Spleen (tissue), 7 donors: ENCODE data around the gene ST6GALNAC3.

Source experiments
- CTCF ChIP-seq, 11 experiments: fragments of 200-600 bp in 7 of 11; fragments of 450-650 bp in 4 of 11; sonication (generic) in 4 of 11; IDR thresholded peaks in 8 of 11; conservative IDR thresholded peaks in 3 of 11; 1 replicate in 7 of 11; 2 replicates in 4 of 11; pipeline versions ENCODE4 v1.4.0 to v1.8.0; 2016 to 2021; ENCODE audit warnings: antibody characterized with exemption in 11 of 11, inconsistent platforms in 4 of 11, mild to moderate bottlenecking in 1 of 11
- POLR2A ChIP-seq, 3 donors: fragments of 450-650 bp; IDR thresholded peaks; one replicate each; pipeline ENCODE4 v1.5.1; 2017; ENCODE audit warnings: antibody characterized with exemption in 3 of 3, mild to moderate bottlenecking in 1 of 3
- POLR2AphosphoS5 ChIP-seq, 3 donors: sonication (generic); formaldehyde crosslinking; IDR thresholded peaks; one replicate each; pipeline ENCODE4 v1.5.1; 2017; ENCODE audit warnings: antibody characterized with exemption in 3 of 3
- donor health status: DM: no; HTN: no; CAD: no; lungs with moderate emphysema.
- donor health status: DM: no; HTN: no; CAD: no.
- donor health status: DM: no; HTN: no; CAD: no.

- no peak for TF ChIP-seq CTCF (IDR thresholded peaks at IDR 0.05 in 8 of 11, conservative IDR thresholded peaks at IDR 0.05 in 3 of 11)
- TF ChIP-seq POLR2A (IDR thresholded peaks at IDR 0.05): no peak
- no peak for TF ChIP-seq POLR2AphosphoS5 (IDR thresholded peaks at IDR 0.05)
Measured at GRCh38 chr1:76090283-76091203, 16.0 kb downstream of the ST6GALNAC3 start.
